HFFc6 (cell line): Measurements from ENCODE around the gene IGSF6. TPM values are rescaled to one million over a fixed set of nuclear protein-coding genes. Genes with fewer than 3 reads are reported as not detected.
A peak's percentile ranks its signal among the peaks of the same experiment; 100 is the strongest.
"Not testable (repeated sequence)": the region's sequence is repeated elsewhere in the genome, so short reads cannot be mapped to it uniquely, and the experiment has no call there.

Experiments
- DNase-seq: peaks from one replicate; pipeline ENCODE4 v3.0.0-alpha.2; 2018
- H3K27ac Mint-ChIP-seq: 2 replicates; pipeline ENCODE4 v1.8.0; 2020; ENCODE audit warnings: mild to moderate bottlenecking, mixed read lengths
- H3K27me3 Mint-ChIP-seq: 2 replicates; pipeline ENCODE4 v1.8.0; 2021; ENCODE audit warnings: mild to moderate bottlenecking, moderate library complexity, mixed read lengths; ENCODE audit not compliant: insufficient read depth
- H3K36me3 Mint-ChIP-seq: 2 replicates; pipeline ENCODE4 v1.8.0; 2021; ENCODE audit warnings: low read depth, mixed read lengths
- H3K4me1 Mint-ChIP-seq: 2 replicates; pipeline ENCODE4 v1.8.0; 2020; ENCODE audit warnings: low read depth, mixed read lengths
- H3K4me3 Mint-ChIP-seq: 2 replicates; pipeline ENCODE4 v1.8.0; 2020; ENCODE audit warnings: mild to moderate bottlenecking, moderate library complexity, mixed read lengths
- H3K9me3 Mint-ChIP-seq: 2 replicates; pipeline ENCODE4 v1.8.0; 2020; ENCODE audit warnings: mild to moderate bottlenecking, mixed read lengths
- total RNA-seq, 6 experiments: library from RNA; stranded (reverse); fragmentation: NEBNext Ultra II Directional; extraction: Animal tissue kit (Norgen Biotek cat#: 25700); gene quantifications; 2 replicates in 1 of 6; 3 replicates in 5 of 6; pipeline ENCODE4 v1.2.3, GENCODE V29; 2021
- TF ChIP-seq, protein P1 (sequence below): fragments of 200-600 bp; sonication (generic); IDR thresholded peaks from 2 replicates; pipeline ENCODE4 v1.5.0; 2021; ENCODE audit warnings: antibody characterized with exemption, mild to moderate bottlenecking

IGSF6 gene
- total RNA-seq, 6 experiments from 2014 or later, result not detected

- Mint-ChIP-seq H3K27me3 (peaks cover 22% of the 10 kb centered on the region), H3K36me3 (no peaks in the 10 kb centered on the region), H3K4me3 (no peak overlapping the region), H3K4me1 (no peaks in the 10 kb centered on the region), H3K27ac (no peak overlapping the region), H3K9me3 (no peaks in the 10 kb centered on the region)
- TF ChIP-seq, protein P1, sequence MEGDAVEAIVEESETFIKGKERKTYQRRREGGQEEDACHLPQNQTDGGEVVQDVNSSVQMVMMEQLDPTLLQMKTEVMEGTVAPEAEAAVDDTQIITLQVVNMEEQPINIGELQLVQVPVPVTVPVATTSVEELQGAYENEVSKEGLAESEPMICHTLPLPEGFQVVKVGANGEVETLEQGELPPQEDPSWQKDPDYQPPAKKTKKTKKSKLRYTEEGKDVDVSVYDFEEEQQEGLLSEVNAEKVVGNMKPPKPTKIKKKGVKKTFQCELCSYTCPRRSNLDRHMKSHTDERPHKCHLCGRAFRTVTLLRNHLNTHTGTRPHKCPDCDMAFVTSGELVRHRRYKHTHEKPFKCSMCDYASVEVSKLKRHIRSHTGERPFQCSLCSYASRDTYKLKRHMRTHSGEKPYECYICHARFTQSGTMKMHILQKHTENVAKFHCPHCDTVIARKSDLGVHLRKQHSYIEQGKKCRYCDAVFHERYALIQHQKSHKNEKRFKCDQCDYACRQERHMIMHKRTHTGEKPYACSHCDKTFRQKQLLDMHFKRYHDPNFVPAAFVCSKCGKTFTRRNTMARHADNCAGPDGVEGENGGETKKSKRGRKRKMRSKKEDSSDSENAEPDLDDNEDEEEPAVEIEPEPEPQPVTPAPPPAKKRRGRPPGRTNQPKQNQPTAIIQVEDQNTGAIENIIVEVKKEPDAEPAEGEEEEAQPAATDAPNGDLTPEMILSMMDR, result no peak
- DNase-seq, result no peak
Measured at GRCh38 chr16:21689107-21689506, 36.7 kb upstream of the IGSF6 start.

DNA sequence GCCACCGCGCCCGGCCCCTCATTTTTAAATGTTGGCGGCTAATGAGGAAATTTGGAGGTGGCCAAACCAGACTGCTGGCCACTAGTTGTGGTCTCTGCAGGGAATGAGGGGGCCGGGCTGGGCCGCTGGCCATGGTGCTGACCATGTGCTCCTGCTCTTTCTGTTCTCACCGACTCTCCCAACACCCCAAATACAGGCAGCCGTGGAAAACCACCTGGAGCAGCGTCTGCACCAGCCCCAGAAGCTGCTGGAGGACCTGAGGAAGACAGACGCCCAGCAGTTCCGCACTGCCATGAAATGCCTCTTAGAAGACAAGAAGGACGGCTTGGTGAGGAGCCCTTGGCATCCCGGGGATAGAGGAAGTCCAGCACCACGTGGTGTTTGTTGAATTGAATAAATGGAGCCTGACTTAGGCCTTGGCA lies 32.6 kb upstream of the IGSF6 start:
- Mint-ChIP-seq H3K4me3 (no peak overlapping the region), H3K27ac (no peak overlapping the region), H3K4me1 (no peaks in the 10 kb centered on the region), H3K9me3 (no peaks in the 10 kb centered on the region), H3K36me3 (no peaks in the 10 kb centered on the region), H3K27me3 (peaks cover 18% of the 10 kb centered on the region)
- TF ChIP-seq, protein P1, result no peak
- DNase-seq, result no peak

DNA sequence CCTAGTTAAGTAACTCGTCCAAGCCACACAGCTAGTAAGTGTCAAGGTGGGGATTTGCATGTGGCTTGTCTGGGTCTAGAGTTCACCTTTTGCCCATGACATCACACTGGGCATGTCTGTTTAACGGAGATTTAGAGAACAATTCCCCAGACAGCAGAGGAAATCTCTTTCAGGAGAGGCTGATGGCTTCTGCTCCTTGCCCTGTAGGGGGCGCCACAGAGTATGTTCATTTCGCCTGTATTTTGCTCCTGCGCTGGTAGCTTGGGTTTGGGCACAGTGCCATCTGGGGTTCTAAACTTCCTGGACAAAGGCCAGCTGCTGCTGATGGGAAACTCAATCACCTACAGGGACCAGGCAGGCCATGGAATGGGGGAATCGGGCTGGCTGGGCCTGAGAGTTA lies 31.8 kb upstream of the IGSF6 start:
- Mint-ChIP-seq H3K27me3 (peaks cover 18% of the 10 kb centered on the region), H3K9me3 (no peaks in the 10 kb centered on the region), H3K27ac (no peak overlapping the region), H3K36me3 (no peaks in the 10 kb centered on the region), H3K4me1 (no peaks in the 10 kb centered on the region), H3K4me3 (no peak overlapping the region)
- DNase-seq, result no peak
- TF ChIP-seq, protein P1, result peak; percentile 73

DNA sequence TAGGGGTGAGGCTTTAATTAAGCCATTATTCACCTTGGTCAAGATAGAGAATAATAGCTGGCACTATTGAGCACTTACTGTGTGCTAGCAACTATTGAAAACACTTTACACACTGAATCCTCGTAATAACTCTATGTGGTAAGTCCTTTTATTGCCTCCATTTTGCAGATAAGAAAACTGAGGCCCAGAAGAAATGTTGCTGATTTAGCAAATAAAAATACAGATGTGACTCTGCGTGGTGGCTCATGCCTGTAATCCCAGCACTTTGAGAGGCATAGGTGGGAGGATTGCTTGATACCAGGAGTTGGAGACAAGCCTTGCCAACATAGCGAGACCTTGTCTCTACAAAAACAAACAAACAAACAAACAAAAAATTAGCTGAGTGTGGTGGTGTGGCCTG lies 30.8 kb upstream of the IGSF6 start:
- Mint-ChIP-seq H3K9me3 (no peaks in the 10 kb centered on the region), H3K27me3 (peaks cover 20% of the 10 kb centered on the region), H3K27ac (no peak overlapping the region), H3K4me1 (no peaks in the 10 kb centered on the region), H3K36me3 (no peaks in the 10 kb centered on the region), H3K4me3 (no peak overlapping the region)
- no peak for DNase-seq
- TF ChIP-seq, protein P1, result no peak

DNA sequence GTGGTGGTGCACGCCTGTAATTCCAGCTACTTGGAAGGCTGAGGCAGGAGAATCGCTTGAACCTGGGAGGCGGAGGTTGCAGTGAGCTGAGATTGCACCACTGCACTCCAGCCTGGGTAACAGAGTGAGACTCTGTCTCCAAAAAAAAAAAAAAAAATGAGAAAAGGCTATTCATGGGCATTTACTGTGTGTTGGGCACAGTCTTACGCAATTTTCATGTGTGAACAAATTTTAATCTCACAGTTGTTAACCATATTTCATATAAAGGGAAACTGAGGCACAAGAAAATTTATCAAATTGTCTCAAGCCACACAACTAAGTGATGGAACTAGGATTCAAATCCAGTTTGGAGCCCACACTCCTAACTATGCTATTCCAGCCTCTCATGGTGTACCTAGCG lies 28.3 kb upstream of the IGSF6 start:
- not testable (repeated sequence) for DNase-seq, H3K9me3 Mint-ChIP-seq, H3K4me3 Mint-ChIP-seq, H3K4me1 Mint-ChIP-seq, H3K27ac Mint-ChIP-seq, H3K36me3 Mint-ChIP-seq
- H3K27me3 Mint-ChIP-seq, result peaks cover 18% of the 10 kb centered on the region

DNA sequence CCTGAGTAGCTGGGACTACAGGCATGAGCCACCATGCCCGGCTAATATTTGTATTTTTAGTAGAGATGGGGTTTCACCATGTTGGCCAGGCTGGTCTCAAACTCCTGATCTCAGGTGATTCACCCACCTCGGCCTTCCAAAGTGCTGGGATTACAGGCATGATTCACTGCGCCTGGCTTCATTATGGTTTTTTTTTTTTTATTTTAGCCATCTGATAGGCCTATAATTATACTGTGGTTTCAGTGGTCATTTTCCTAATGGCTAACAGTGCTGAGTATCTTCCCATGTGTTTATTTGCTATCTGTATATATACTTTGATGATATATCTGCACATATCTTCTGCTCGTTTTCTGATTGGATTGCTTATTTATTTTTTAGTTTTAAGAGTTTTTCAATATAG lies 22.0 kb upstream of the IGSF6 start:
- H3K4me3 Mint-ChIP-seq, H3K9me3 Mint-ChIP-seq, H3K27ac Mint-ChIP-seq, H3K4me1 Mint-ChIP-seq, H3K36me3 Mint-ChIP-seq, DNase-seq: not testable (repeated sequence)
- peaks cover 24% of the 10 kb centered on the region for H3K27me3 Mint-ChIP-seq

DNA sequence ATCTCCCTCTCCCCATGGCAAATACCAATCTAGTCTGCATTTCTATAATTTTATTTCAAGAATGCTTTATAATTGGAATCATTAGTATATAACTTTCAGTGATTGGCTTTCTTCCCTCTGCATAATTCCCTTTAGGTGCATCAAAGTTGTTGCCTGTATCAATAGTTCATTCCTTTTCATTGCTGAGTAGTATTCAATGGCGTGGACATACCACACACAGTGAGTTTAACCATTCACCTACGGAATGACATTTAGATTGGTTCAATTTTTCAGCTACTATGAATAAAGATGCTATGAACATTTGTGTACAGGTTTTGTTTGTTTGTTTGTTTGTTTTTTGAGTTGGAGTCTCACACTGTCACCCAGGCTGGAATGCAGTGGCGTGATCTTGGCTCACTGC lies 21.1 kb upstream of the IGSF6 start:
- no peak for DNase-seq
- Mint-ChIP-seq H3K4me3 (no peak overlapping the region), H3K27ac (no peak overlapping the region), H3K9me3 (no peaks in the 10 kb centered on the region), H3K27me3 (peaks cover 20% of the 10 kb centered on the region), H3K4me1 (peaks cover 6% of the 10 kb centered on the region; the same call in 1 of the 2 replicates), H3K36me3 (no peaks in the 10 kb centered on the region)
- TF ChIP-seq, protein P1, result no peak
